Nucleus accumbens (tissue), 56 donors: ENCODE data around the gene ZBP1.
A peak's percentile ranks its signal among the peaks of the same experiment; 100 is the strongest.

Experiments
- DNase-seq, 56 donors: peaks; one replicate each; lab custom pipeline; 2025; lab: John Stamatoyannopoulos, UW

The ZBP1 gene

GRCh38 chr20:57658833-57659516, 38.7 kb upstream of the ZBP1 start:
- DNase-seq = no peak

- no peak for DNase-seq
Observed at GRCh38 chr20:57658447-57658832, 38.2 kb upstream of the ZBP1 start.

- DNase-seq = peak in 9 of 56 donors; percentile 27 to 51 (median 42)
Observed at GRCh38 chr20:57657535-57658446, 37.6 kb upstream of the ZBP1 start.

- no peak for DNase-seq
Observed at GRCh38 chr20:57656821-57657534, 36.8 kb upstream of the ZBP1 start.

- no peak for DNase-seq
Observed at GRCh38 chr20:57656252-57656820, 36.1 kb upstream of the ZBP1 start.

- DNase-seq = no peak
Observed at GRCh38 chr20:57655809-57656155, 35.6 kb upstream of the ZBP1 start.

- DNase-seq = no peak
Observed at GRCh38 chr20:57654998-57655808, 35.0 kb upstream of the ZBP1 start.

- peak in 20 of 56 donors; percentile 12 to 65 (median 36) for DNase-seq
Observed at GRCh38 chr20:57654363-57654997, 34.3 kb upstream of the ZBP1 start.

- no peak for DNase-seq
Observed at GRCh38 chr20:57653910-57654309, 33.7 kb upstream of the ZBP1 start.

- DNase-seq = no peak
Observed at GRCh38 chr20:57653546-57653900, 33.3 kb upstream of the ZBP1 start.

GRCh38 chr20:57652606-57653545, 32.6 kb upstream of the ZBP1 start:
- DNase-seq = no peak

GRCh38 chr20:57651881-57652605, 31.8 kb upstream of the ZBP1 start:
- DNase-seq = no peak

GRCh38 chr20:57650756-57651483, 30.7 kb upstream of the ZBP1 start:
- DNase-seq = no peak

- no peak for DNase-seq
Observed at GRCh38 chr20:57650266-57650665, 30.0 kb upstream of the ZBP1 start.

- no peak for DNase-seq
Observed at GRCh38 chr20:57649617-57650015, 29.4 kb upstream of the ZBP1 start.

- DNase-seq = no peak
Observed at GRCh38 chr20:57648878-57649616, 28.8 kb upstream of the ZBP1 start.
